Adrenal gland (tissue), 12 donors: ENCODE results near the gene OR4D1. TPM values are rescaled to one million over a fixed set of nuclear protein-coding genes. Genes with fewer than 3 reads are reported as not detected.

Experiments used
- DNase-seq, 7 donors: peaks; one replicate each; pipeline ENCODE4 v3.0.0-alpha.2; 2019 to 2020
- H3K27ac ChIP-seq, 5 donors: fragments of 200-600 bp; sonication (generic) in 4 of 5; 1 replicate in 3 of 5; 2 replicates in 2 of 5; pipeline versions ENCODE4 v1.5.1 to v1.8.0; 2016 to 2020; ENCODE audit warnings: mild to moderate bottlenecking in 1 of 5
- H3K27me3 ChIP-seq: fragments of 200-600 bp; 2 replicates; pipeline ENCODE4 v1.8.0; 2021
- H3K36me3 ChIP-seq, 2 donors: fragments of 200-600 bp; replicated peaks in 1 of 2; 1 replicate in 1 of 2; 2 replicates in 1 of 2; pipeline versions ENCODE4 v1.5.1 to v1.8.0; 2018 to 2022
- H3K4me1 ChIP-seq, 2 donors: fragments of 200-600 bp; replicated peaks in 1 of 2; 1 replicate in 1 of 2; 2 replicates in 1 of 2; pipeline versions ENCODE4 v1.5.1 to v1.8.0; 2018 to 2021
- H3K4me3 ChIP-seq, 4 donors: fragments of 200-600 bp; sonication (generic) in 3 of 4; one replicate each; pipeline ENCODE4 v1.5.1; 2016 to 2018
- H3K9me3 ChIP-seq, 3 donors: fragments of 200-600 bp; sonication (generic) in 1 of 3; replicated peaks in 1 of 3; 1 replicate in 2 of 3; 2 replicates in 1 of 3; pipeline versions ENCODE4 v1.5.1 to v1.8.0; 2016 to 2021
- CTCF ChIP-seq, 6 experiments: fragments of 450-650 bp in 4 of 6; fragments of 200-600 bp in 2 of 6; sonication (generic) in 1 of 6; IDR thresholded peaks; 1 replicate in 5 of 6; 2 replicates in 1 of 6; pipeline versions ENCODE4 v1.5.1 to v1.8.0; 2016 to 2021; ENCODE audit warnings: antibody characterized with exemption in 6 of 6, mild to moderate bottlenecking in 2 of 6, moderate library complexity in 1 of 6
- POLR2A ChIP-seq, 2 donors: fragments of 450-650 bp; IDR thresholded peaks; one replicate each; pipeline ENCODE4 v1.6.1; 2017; ENCODE audit warnings: antibody characterized with exemption in 2 of 2, mild to moderate bottlenecking in 2 of 2, moderate library complexity in 1 of 2
- WGBS, 4 donors: extraction: QIAGEN DNeasy Blood & Tissue Kit in 2 of 4; methylation state at CpG; one replicate each; pipeline versions ENCODE4 v1.1.5 to v1.1.7; 2013 to 2017; 5-methylcytosine and 5-hydroxymethylcytosine counted together
- intact Hi-C, 2 donors: fragments of 100-400 bp; cut with DNase I; formaldehyde crosslinking; loops; one replicate each; pipeline versions ENCODE4 v1.14.1 to v1.15.0; 2022 to 2023
- polyA plus RNA-seq, 3 donors: library from polyadenylated mRNA; stranded (reverse); fragments of 200-250 nt in 2 of 3; fragments of 350-450 nt in 1 of 3; fragmentation: Illumina TruSeq in 1 of 3; extraction: RNeasy Lipid Tissue Mini Kit (QIAGEN cat#74804) in 1 of 3; gene quantifications; one replicate each; pipeline ENCODE4 v1.2.3, GENCODE V29; 2013 to 2014
- total RNA-seq, 9 donors: library from RNA; depleted of rRNA in 4 of 9; stranded (reverse); fragments of >200 nt in 4 of 9; fragments of 120-200 nt in 1 of 9; fragmentation: NEBNext Ultra II Directional in 1 of 9; extraction: Animal tissue kit (Norgen Biotek cat#: 25700) in 1 of 9; gene quantifications; one replicate each; pipeline versions ENCODE4 v1.1.0 to v1.2.4, GENCODE V29; 2013 to 2023
- donor health status: healthy with polysubstance abuse.
- donor health status: Bipolar disorder and iron deficiency.
- donor health status: DM: yes; HTN: yes; CAD: no.
- donor health status: DM: no; HTN: no; CAD: no.
- donor health status: DM: no; HTN: no; CAD: no.
- donor health status: DM: yes; HTN: yes; CAD: no.

OR4D1 gene
- total and polyA plus RNA-seq, 12 donors, result under 0.01 TPM; not detected in 11

GRCh38 chr17:58161566-58161965 is 13.4 kb downstream of the OR4D1 start:
- intact Hi-C loops, result no loop called here
- Histone ChIP-seq H3K4me1 (peaks cover 0 to 8% of the 10 kb centered on the region in 2 donors), H3K27me3 (peaks cover 37% of the 10 kb centered on the region), H3K4me3 (no peak overlapping the region), H3K36me3 (no peaks in the 10 kb centered on the region), H3K9me3 (no peaks in the 10 kb centered on the region), H3K27ac (no peak overlapping the region)
- DNase-seq, result no peak
- WGBS, 4 donors, result 60 to 72% (median 64%) methylated on average over 3 of the region's 3 CpGs
- TF ChIP-seq CTCF (IDR thresholded peaks at IDR 0.05), result no peak
- no peak for TF ChIP-seq POLR2A (IDR thresholded peaks at IDR 0.05)

DNA sequence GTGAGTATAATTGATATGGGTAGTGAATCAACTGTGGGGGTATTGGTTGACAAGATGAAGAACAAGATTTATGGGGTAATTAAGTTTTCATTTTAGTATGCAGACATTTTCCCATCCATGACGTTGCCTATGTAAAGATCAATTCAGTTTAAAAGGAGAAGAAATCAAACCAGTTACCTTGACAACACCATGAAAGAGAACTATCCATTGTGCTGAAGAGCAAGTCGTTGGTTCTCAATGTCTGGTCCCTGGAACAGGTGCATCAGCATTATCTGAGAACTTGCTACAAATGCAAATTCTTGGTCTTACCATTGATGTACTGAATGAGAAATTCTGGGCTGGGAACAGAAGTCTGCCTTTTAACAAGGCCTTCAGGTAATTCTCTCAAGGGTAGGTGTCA is 17.8 kb downstream of the OR4D1 start:
- H3K4me1 ChIP-seq, result no peaks in the 10 kb centered on the region
- TF ChIP-seq CTCF (IDR thresholded peaks at IDR 0.05) (no peak), POLR2A (IDR thresholded peaks at IDR 0.05) (no peak)
- 5 to 21% (median 12%) methylated on average over 2 of the region's 2 CpGs for WGBS, 4 donors
- no peak for DNase-seq
- no peak overlapping the region for H3K4me3 ChIP-seq
- intact Hi-C loops, result no loop called here
- no peaks in the 10 kb centered on the region for H3K36me3 ChIP-seq
- no peaks in the 10 kb centered on the region for H3K9me3 ChIP-seq
- peaks cover 23% of the 10 kb centered on the region for H3K27me3 ChIP-seq
- H3K27ac ChIP-seq, result no peak overlapping the region

- intact Hi-C loops, result no loop called here
- WGBS, 4 donors, result 52 to 63% (median 59%) methylated on average over 6 of the region's 6 CpGs
Observed at GRCh38 chr17:58166682-58167081, 18.5 kb downstream of the OR4D1 start, which contains the start of gene OR4D2. Gene OR4D2, plus strand, starts transcription at chr17:58166982. Its CDS starts 2,674 bp downstream, at chr17:58169656.

GRCh38 chr17:58170622-58171021 is 22.4 kb downstream of the OR4D1 start:
- TF ChIP-seq POLR2A (IDR thresholded peaks at IDR 0.05), result no peak
- TF ChIP-seq CTCF (IDR thresholded peaks at IDR 0.05), result no peak
- no peak overlapping the region for H3K27ac ChIP-seq
- DNase-seq, result no peak
- WGBS, 4 donors, result 43 to 52% (median 51%) methylated on average over 4 of the region's 4 CpGs
- no peaks in the 10 kb centered on the region for H3K4me1 ChIP-seq
- intact Hi-C loops, result no loop called here
- H3K36me3 ChIP-seq, result no peaks in the 10 kb centered on the region
- no peak overlapping the region for H3K4me3 ChIP-seq
- H3K27me3 ChIP-seq, result peaks cover 18% of the 10 kb centered on the region
- no peaks in the 10 kb centered on the region for H3K9me3 ChIP-seq

More at GRCh38 chr17:58166682-58167081, 18.5 kb downstream of the OR4D1 start, which contains the start of gene OR4D2:
- no peak within 1 kb of the TSS for H3K27ac ChIP-seq
- H3K9me3 ChIP-seq, result no peaks in the 10 kb centered on the region
- H3K4me1 ChIP-seq, result no peaks in the 10 kb centered on the region
- H3K36me3 ChIP-seq, result no peaks in the 10 kb centered on the region
- H3K4me3 ChIP-seq, result no peak within 1 kb of the TSS
- no peak for DNase-seq
- no peak for TF ChIP-seq POLR2A (IDR thresholded peaks at IDR 0.05)
- TF ChIP-seq CTCF (IDR thresholded peaks at IDR 0.05), result no peak
- peaks cover 21% of the 10 kb centered on the region for H3K27me3 ChIP-seq
